ENCODE data around the gene PPIL3. TPM values are rescaled to one million over a fixed set of nuclear protein-coding genes. Genes with fewer than 3 reads are reported as not detected.
A peak's percentile ranks its signal among the peaks of the same experiment; 100 is the strongest.

PPIL3 gene
- total and polyA plus RNA-seq, 2 donors (not counting 3 experiments of a cell fraction or from before 2014, with no cell fraction given): 25.0 to 27.1 TPM

DNA sequence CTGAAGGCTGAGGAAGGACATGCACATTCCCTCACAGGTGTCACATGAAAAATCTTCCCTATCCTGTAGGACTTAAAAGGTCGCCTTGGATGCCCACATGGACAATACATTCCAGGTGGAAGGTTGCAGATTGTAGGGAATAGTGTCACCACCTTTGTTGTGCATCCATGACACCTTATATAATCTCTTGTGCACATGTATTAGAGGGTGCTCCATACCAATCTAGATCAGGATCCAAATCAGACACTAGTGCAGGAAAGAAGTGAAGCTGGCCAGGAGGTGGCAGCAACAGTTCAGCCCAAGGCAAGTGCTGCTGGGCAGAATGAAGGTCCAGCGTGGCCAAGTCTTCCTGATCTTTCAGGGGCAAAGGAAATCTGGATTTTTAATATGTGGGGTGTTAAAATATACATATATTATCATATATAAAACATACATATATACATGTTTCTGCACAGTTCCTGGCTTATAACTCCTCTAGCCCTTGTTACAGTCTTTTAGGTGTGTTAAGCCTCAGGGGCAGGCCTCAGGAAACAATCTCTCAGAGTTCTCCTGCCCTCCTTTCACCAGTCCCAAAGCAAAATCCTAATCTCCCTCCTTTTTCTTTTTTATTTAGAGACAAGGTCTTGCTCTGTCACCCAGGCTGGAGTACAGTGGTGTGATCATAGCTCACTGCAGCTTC lies 16.9 kb upstream of the PPIL3 start:
- DNase-seq (ENCODE audit: low read depth, low spot score) (peak; percentile 76), FAIRE-seq (peak; percentile 92)
- intact Hi-C loops (cut with micrococcal nuclease) (loop anchor here (1.0 to 10.0 kb wide), 5 partner anchors 164 to 459 kb away; no protein-coding TSS in a partner anchor), dilution Hi-C loops (cut with MboI; ENCODE audit: extremely low pct_ligation_motif_present, low sequenced_read_pairs) (loop anchor here (25.0 kb wide), 1 partner anchor 282 kb away; the partner anchor contains the start of gene CASP10)
- no peak overlapping the region for H3K27ac ChIP-seq (ENCODE audit: insufficient read depth, low read depth, low read length)
- H3K27me3 ChIP-seq (ENCODE audit: control insufficient read depth in 2 of 2, insufficient read depth in 2 of 2, low read length in 2 of 2): no peaks in the 10 kb centered on the region
- no peaks in the 10 kb centered on the region for H3K9me3 ChIP-seq (replicated peaks; ENCODE audit: control insufficient read depth, insufficient read depth, low read length)
- H3K4me1 ChIP-seq (ENCODE audit: control insufficient read depth, extremely low read depth, insufficient read depth, low read length): no peaks in the 10 kb centered on the region
- H3K4me3 ChIP-seq (replicated peaks in 1 of 3; ENCODE audit: insufficient read depth in 1 of 3, low read depth in 1 of 3, low read length in 3 of 3): no peak overlapping the region
- ChIA-PET CTCF (interaction anchor here (0.6 to 6.1 kb wide), 24 partner anchors 9 to 458 kb away, joined by 3 to 124 read pairs (median 5); partner anchors contain the start of genes CASP10 and NIF3L1), POLR2A (no interaction called here)
- no peak overlapping the region for H3K4me2 ChIP-seq (ENCODE audit: insufficient read depth, low read length)
- H2AFZ ChIP-seq (ENCODE audit: low read depth, low read length): no peak overlapping the region
- no peaks in the 10 kb centered on the region for H4K20me1 ChIP-seq (replicated peaks; ENCODE audit: control insufficient read depth, extremely low read depth, insufficient read depth, low read length)
- no peaks in the 10 kb centered on the region for H3K79me2 ChIP-seq (ENCODE audit: control insufficient read depth, insufficient read depth, low read length)
- no peaks in the 10 kb centered on the region for H3K9me1 ChIP-seq (replicated peaks; ENCODE audit: control insufficient read depth, extremely low read depth, insufficient read depth, low read length)
- TF ChIP-seq POLR2AphosphoS5 (IDR thresholded peaks at IDR 0.05; ENCODE audit: insufficient read depth, low read depth, low read length): peak; percentile 26
- TF ChIP-seq POLR2A (IDR thresholded peaks at IDR 0.05; ENCODE audit: low read depth, low read length): peak; percentile 26
- TF ChIP-seq GATA2 (IDR thresholded peaks at IDR 0.05; ENCODE audit: insufficient read depth, insufficient read length, low read depth, low read length): no peak
- TF ChIP-seq, protein P1, sequence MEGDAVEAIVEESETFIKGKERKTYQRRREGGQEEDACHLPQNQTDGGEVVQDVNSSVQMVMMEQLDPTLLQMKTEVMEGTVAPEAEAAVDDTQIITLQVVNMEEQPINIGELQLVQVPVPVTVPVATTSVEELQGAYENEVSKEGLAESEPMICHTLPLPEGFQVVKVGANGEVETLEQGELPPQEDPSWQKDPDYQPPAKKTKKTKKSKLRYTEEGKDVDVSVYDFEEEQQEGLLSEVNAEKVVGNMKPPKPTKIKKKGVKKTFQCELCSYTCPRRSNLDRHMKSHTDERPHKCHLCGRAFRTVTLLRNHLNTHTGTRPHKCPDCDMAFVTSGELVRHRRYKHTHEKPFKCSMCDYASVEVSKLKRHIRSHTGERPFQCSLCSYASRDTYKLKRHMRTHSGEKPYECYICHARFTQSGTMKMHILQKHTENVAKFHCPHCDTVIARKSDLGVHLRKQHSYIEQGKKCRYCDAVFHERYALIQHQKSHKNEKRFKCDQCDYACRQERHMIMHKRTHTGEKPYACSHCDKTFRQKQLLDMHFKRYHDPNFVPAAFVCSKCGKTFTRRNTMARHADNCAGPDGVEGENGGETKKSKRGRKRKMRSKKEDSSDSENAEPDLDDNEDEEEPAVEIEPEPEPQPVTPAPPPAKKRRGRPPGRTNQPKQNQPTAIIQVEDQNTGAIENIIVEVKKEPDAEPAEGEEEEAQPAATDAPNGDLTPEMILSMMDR (IDR thresholded peaks at IDR 0.05; ENCODE audit: extremely low read depth in 1 of 2, insufficient read depth in 1 of 2, low read depth in 1 of 2, low read length in 2 of 2): peak; percentile 73 to 75
- TF ChIP-seq EZH2 (IDR thresholded peaks at IDR 0.05; ENCODE audit: borderline replicate concordance, low read depth, low read length, severe bottlenecking): no peak
- TF ChIP-seq MYC (IDR thresholded peaks at IDR 0.05; ENCODE audit: low read depth, low read length): no peak
- H3K9ac ChIP-seq (replicated peaks; ENCODE audit: extremely low read depth, insufficient read depth, low read length): no peak overlapping the region
- peaks cover 1 to 2% of the 10 kb centered on the region in 2 experiments for H3K36me3 ChIP-seq (ENCODE audit: control insufficient read depth in 2 of 2, extremely low read depth in 1 of 2, insufficient read depth in 2 of 2, low read length in 2 of 2)
- BruUV-seq (replicated peaks): no TSS peak
